HG03196 (cell line): ENCODE measurements around the gene BCKDHB.
"Not testable (repeated sequence)": the region's sequence is repeated elsewhere in the genome, so short reads cannot be mapped to it uniquely, and the experiment has no call there.

Experiments used
- ATAC-seq: cut with Tn5 transposase; IDR thresholded peaks from one replicate; pipeline ENCODE4 v1.9.1; 2021; ENCODE audit not compliant: unreplicated experiment

BCKDHB gene

GRCh38 chr6:80106418-80107235, at the start of gene BCKDHB:
Gene BCKDHB, plus strand, starts transcription at chr6:80106671. Its CDS starts 23 bp downstream, at chr6:80106694.
- peak; percentile 99 for ATAC-seq

DNA sequence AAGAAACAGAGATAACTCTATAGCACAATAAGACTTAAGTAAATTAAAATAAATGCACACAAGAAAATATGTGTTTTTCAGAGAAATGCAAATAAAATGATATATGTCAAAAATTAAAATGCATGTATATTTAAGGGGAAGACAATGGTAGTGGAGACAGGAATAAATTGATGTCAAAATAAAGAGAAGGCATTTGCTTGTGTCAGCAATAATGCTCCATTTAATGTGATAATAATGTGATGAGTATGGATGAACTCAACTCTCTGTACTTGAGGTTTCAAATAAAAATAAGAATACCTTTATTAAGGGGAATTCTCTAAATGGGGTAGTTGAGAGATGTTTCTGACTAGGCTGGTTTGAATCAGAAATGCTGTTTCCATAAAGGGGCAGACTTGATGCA, 45.7 kb upstream of the BCKDHB start:
- no peak for ATAC-seq

DNA sequence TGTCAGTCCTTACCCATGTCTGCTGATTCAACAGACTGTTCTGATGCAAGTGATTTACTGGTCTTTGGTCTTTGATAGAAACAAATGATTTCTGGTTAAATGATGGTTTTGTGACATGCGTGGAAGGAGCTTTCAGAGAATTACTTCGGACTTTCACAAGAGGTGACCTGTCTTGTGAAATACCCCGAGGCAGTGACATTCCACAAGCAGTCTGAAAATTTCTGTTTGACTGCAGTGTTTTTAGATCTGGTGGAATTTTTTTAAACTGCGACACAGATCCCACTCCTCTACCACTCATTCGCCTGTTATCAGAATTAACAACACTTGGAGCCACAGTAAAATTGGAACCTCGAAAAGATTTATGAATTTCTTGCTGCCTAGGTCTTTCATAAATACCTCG, 38.3 kb upstream of the BCKDHB start:
- ATAC-seq: not testable (repeated sequence)

- not testable (repeated sequence) for ATAC-seq
Measured at GRCh38 chr6:80070431-80070830, 36.0 kb upstream of the BCKDHB start.

DNA sequence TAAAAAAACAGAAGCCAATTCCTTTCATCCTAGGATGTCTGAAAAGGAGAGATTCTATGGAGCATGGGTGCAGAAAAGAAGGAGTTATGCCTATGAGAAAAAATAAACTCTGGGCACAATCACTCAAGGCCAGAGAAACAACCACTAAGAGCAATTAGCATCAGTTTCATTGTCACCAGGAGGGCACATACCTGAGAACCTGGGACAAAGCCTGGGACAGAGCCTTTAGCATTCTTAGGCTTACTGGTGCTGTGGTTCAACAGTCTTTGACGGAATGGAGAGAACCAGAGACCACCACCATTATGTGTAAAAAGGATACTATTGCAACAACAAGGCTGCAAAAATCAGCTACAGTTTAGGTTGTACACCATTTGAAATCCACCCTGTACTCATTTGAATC, 29.4 kb upstream of the BCKDHB start:
- ATAC-seq: no peak

GRCh38 chr6:80088637-80089036, 17.8 kb upstream of the BCKDHB start:
- ATAC-seq: no peak

DNA sequence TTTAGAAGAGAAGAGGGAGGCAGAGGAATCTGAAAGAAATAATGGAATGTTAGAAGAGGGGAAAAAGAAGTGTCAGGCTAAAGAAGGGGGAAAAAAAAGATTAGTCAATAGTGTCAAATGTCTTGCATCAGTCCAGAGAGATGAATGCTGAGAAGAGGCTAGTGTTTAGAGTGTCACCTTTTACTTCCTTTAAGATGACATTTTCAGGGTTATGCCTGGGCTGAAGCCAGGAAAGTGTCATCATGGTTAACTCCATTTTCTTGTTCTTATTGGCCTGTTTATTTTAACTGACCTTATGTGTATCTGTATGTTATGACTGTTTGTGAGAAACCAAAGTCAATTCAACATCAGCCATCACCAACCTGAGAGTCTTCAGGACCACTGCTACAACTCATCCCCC, 15.0 kb upstream of the BCKDHB start:
- ATAC-seq: no peak

GRCh38 chr6:80094017-80094416, 12.5 kb upstream of the BCKDHB start:
- no peak for ATAC-seq

DNA sequence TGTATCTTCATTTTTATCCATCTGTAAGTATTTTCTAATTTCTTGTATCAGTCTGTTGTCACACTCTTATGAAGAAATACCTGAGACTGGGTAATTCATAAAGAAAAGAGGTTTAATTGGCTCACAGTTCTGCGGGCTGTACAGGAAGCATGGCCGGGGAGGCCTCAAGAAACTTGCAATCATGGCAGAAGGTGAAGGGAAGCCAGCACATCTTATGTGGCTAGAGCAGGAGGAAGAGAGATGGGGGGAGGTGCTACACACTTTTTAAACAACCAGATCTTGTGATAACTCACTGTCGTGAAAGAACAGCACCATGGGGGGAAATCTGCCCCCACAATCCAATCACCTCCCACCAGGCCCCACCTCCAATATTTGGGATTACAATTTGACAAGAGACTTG, 10.9 kb upstream of the BCKDHB start:
- no peak for ATAC-seq

DNA sequence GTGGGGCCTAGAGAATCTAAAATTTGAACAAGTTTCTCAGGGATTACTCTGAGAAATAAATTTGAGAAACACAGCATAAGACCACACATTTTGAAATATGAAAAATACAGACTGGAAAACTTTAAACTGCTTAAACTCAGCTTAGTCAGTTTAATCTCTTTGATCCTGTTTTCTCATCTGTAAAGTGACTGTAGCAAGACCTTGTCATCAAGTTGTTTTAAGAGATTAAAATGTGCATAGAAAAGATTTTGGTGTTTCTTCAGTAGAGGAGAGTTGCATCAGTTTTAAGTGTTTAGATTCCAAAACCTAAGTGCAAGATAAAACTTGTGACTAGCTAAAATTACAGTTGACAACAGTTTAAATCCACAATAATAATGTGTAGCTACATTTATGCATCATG, 8.1 kb upstream of the BCKDHB start:
- ATAC-seq: no peak

DNA sequence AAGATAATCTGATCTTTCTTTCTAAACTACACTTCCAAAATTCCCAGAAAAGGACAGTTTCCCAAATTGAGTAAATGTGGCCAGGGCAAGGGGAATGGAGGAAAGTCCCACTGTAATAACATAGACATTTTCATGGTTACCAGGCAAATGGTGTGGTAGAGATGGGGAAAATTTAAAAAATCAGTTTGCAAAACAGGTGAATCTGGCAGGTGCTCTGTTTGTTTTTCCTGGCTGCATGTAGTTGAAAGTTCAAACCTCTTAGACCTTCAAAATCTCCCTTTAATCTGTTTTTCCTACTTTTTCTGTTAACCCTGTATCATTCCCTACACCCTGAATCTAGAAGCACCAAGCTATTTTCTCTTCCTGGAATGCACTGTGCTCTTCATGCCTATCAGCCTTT, 2.0 kb upstream of the BCKDHB start:
- ATAC-seq: no peak

GRCh38 chr6:80105972-80106417, 476 bp upstream of the BCKDHB start:
- peak; percentile 10 for ATAC-seq

DNA sequence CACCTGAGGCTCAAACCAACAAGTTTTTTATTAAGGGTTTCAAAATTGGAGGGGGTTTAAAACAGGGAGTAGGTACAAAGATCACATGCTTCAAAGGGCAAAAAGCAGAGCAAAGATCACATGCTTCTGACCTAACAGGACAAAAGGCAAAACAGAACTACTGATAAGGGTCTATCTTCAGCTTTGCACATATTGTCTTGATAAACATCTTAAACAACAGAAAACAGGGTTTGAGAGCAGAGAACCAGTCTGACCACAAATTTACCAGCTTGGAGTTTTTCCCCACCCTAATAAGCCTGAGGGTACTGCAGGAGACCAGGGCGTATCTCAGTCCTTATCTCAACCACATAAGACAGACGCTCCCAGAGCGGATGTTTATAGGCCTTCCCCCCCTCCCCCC, 16.1 kb downstream of the BCKDHB start:
- not testable (repeated sequence) for ATAC-seq

GRCh38 chr6:80126657-80127345, 20.3 kb downstream of the BCKDHB start:
- ATAC-seq: no peak

DNA sequence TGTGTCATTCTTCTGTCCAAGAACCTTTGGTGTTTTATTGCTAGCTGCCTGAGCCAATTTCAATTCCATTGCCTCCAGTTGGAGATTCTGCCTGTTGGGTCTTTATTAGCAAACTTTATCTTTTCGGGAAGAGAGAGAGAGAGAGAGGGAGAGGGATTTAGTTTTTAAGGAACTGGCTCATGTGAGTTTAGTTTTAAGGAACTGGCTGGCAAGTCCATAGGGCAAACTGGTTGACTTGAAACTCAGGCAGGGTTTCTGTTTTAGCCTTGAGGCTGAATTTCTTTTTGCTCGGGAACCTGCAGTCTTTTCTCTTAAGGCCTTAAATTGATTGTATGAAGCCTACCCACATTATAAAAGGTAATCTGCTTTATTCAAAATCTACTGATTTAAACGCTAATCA, 23.0 kb downstream of the BCKDHB start:
- ATAC-seq: no peak

DNA sequence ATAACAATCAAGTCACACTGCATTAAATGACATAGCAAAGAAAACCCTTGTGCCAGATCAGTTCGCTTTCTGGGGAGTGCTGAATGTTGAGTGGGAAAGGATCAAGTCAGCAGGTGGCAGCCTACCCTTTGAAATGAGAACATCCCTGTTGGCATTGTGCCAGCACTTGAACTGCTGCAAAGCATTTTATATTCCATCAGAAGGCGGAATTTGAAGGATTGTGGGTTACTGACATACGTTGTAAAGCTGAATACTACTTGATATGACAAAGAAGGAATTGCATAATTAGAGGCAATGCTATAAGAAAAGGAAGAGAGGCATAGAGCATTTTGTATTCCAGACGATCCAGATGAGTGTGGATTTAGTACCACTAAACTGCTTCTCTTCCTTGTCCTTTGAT, 26.5 kb downstream of the BCKDHB start:
- ATAC-seq: no peak

DNA sequence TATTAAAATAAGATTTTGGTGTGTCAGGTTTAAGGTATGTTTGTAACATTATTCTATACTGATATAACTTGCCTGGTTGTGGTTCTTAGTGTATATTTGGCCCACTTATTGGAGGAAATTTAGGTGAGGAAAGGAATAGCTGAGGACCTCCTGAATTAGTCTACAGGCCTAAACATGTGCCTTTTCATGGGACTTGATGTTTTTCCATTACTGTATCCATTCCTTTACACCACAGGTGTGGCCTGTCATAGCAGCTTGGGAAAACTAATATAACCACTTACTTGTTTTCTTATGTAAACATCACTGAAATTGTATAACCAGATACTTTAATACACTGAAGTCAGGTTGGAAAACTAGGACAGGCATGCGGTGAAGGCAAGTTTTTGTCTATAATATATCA, 27.6 kb downstream of the BCKDHB start:
- no peak for ATAC-seq

- ATAC-seq: no peak
Measured at GRCh38 chr6:80142586-80142985, 36.1 kb downstream of the BCKDHB start.

GRCh38 chr6:80143419-80143937, 37.0 kb downstream of the BCKDHB start:
- no peak for ATAC-seq

- no peak for ATAC-seq
Measured at GRCh38 chr6:80144753-80145315, 38.4 kb downstream of the BCKDHB start.

GRCh38 chr6:80145509-80145908, 39.0 kb downstream of the BCKDHB start:
- ATAC-seq: peak; percentile 84

- ATAC-seq: no peak
Measured at GRCh38 chr6:80145921-80146320, 39.5 kb downstream of the BCKDHB start.
